K562 (cell line): ENCODE measurements around the gene C3. TPM values are rescaled to one million over a fixed set of nuclear protein-coding genes. Genes with fewer than 3 reads are reported as not detected.

Source experiments
- ATF1 ChIP-seq, 2 experiments: fragments of 450-650 bp in 1 of 2; IDR thresholded peaks; 2 replicates each; pipeline ENCODE4 v1.6.1; 2016; ENCODE audit warnings: missing compliant biosample characterization in 1 of 2, missing genetic modification characterization in 1 of 2
- BRCA1 ChIP-seq, 2 experiments: fragments of 450-650 bp in 1 of 2; sonication (generic) in 1 of 2; formaldehyde crosslinking in 1 of 2; IDR thresholded peaks; 2 replicates each; pipeline versions ENCODE4 v1.5.0 to v1.6.1; 2017 to 2020; ENCODE audit warnings: mild to moderate bottlenecking in 1 of 2, missing genetic modification reagents in 1 of 2
- CBX8 ChIP-seq: fragments of 200-600 bp; sonication (generic); IDR thresholded peaks from 2 replicates; pipeline ENCODE4 v1.6.1; 2012; ENCODE audit warnings: borderline replicate concordance, mixed run types, low read depth, mild to moderate bottlenecking, moderate library complexity, mixed read lengths, low read length, control low read depth, inconsistent platforms; ENCODE audit not compliant: poor library complexity, severe bottlenecking; ENCODE audit errors: extremely low read depth
- CCAR2 ChIP-seq: fragments of 200-400 bp; formaldehyde crosslinking; IDR thresholded peaks from 2 replicates; pipeline ENCODE4 v1.6.1; 2017; ENCODE audit warnings: mild to moderate bottlenecking, low read depth, low read length
- EGR1 ChIP-seq: fragments of 450-650 bp; conservative IDR thresholded peaks from 2 replicates; pipeline ENCODE4 v1.6.1; 2017; ENCODE audit warnings: mild to moderate bottlenecking
- FUS ChIP-seq: fragments of 200-400 bp; formaldehyde crosslinking; optimal IDR thresholded peaks from 2 replicates; pipeline ENCODE3; 2017; ENCODE audit warnings: low read depth, low read length
- HDAC2 ChIP-seq: fragments of 450-650 bp; IDR thresholded peaks from 2 replicates; pipeline ENCODE4 v1.6.1; 2016; ENCODE audit warnings: mild to moderate bottlenecking
- IFI16 ChIP-seq: fragments of 250-450 bp; sonication (Bioruptor Pico); IDR thresholded peaks from 2 replicates; pipeline ENCODE4 v2.1.2; 2022; ENCODE audit warnings: mild to moderate bottlenecking, inconsistent platforms
- MAFG ChIP-seq: fragments of 450-650 bp; conservative IDR thresholded peaks from 2 replicates; pipeline ENCODE4 v1.6.1; 2016; ENCODE audit warnings: missing genetic modification characterization, missing compliant biosample characterization
- MED1 ChIP-seq: sonication (generic); formaldehyde crosslinking; IDR thresholded peaks from 2 replicates; pipeline ENCODE4 v1.8.1; 2023; ENCODE audit warnings: missing genetic modification reagents, borderline replicate concordance
- MEIS2 ChIP-seq: fragments of 450-650 bp; IDR thresholded peaks from 2 replicates; pipeline ENCODE4 v1.6.1; 2014; ENCODE audit warnings: mild to moderate bottlenecking; ENCODE audit not compliant: partially characterized antibody
- NR2F6 ChIP-seq: fragments of 450-650 bp; formaldehyde crosslinking; IDR thresholded peaks from 2 replicates; pipeline ENCODE4 v1.4.0; 2020; ENCODE audit warnings: mild to moderate bottlenecking
- PML ChIP-seq: IDR thresholded peaks from 2 replicates; pipeline ENCODE4 v1.6.1; 2012; ENCODE audit warnings: low read length, inconsistent platforms
- POLR2G ChIP-seq: fragments of 200-400 bp; formaldehyde crosslinking; IDR thresholded peaks from 2 replicates; pipeline ENCODE4 v1.6.1; 2017; ENCODE audit warnings: low read depth, mild to moderate bottlenecking, antibody characterized with exemption, low read length, moderate library complexity
- POLR2H ChIP-seq: IDR thresholded peaks from 2 replicates; pipeline ENCODE4 v1.6.1; 2016; ENCODE audit warnings: missing genetic modification characterization, low read depth, mild to moderate bottlenecking, control low read depth, missing compliant biosample characterization, moderate library complexity
- RHOXF2B ChIP-seq: fragments of 250-450 bp; sonication (Bioruptor Pico); conservative IDR thresholded peaks from 2 replicates; pipeline ENCODE4 v1.5.1; 2021
- SMC3 ChIP-seq: conservative IDR thresholded peaks from 2 replicates; pipeline ENCODE4 v1.6.1; 2011; ENCODE audit warnings: low read depth, low read length, improper control_type of control experiment; ENCODE audit not compliant: insufficient read depth
- SNIP1 ChIP-seq: fragments of 450-650 bp; IDR thresholded peaks from 2 replicates; pipeline ENCODE4 v1.7.1; 2017; ENCODE audit warnings: low read depth, mild to moderate bottlenecking
- ZBTB17 ChIP-seq: fragments of 450-650 bp; formaldehyde crosslinking; IDR thresholded peaks from 2 replicates; pipeline ENCODE4 v1.4.0; 2020; ENCODE audit warnings: mild to moderate bottlenecking
- ZNF511 ChIP-seq: sonication (generic); formaldehyde crosslinking; IDR thresholded peaks from 2 replicates; pipeline ENCODE4 v1.8.0; 2022; ENCODE audit warnings: mild to moderate bottlenecking, missing genetic modification reagents
- ZNF764 ChIP-seq: fragments of 250-450 bp; sonication (Bioruptor Pico); IDR thresholded peaks from 2 replicates; pipeline ENCODE4 v1.4.0; 2020; ENCODE audit warnings: low read depth, mild to moderate bottlenecking, moderate library complexity
- polyA plus RNA-seq, 8 experiments: library from polyadenylated mRNA; depleted of rRNA in 4 of 8; stranded (reverse) in 5 of 8; unstranded in 3 of 8; fragments of >200 nt; fragmentation: Nextera tagmentation in 2 of 8; fragmentation: Illumina TruSeq in 1 of 8; extraction: Ambion mirVana in 2 of 8; extraction: Trizol in 1 of 8; gene quantifications; 2 replicates each; pipeline versions ENCODE4 v1.2.1 to v1.2.3, GENCODE V29; 2011 to 2014; ENCODE audit warnings: inconsistent platforms in 1 of 8, missing spikeins in 1 of 8
- total RNA-seq, 7 experiments: library from RNA; depleted of rRNA in 6 of 7; stranded (reverse); fragments of >200 nt in 6 of 7; fragmentation: Illumina TruSeq in 2 of 7; extraction: Trizol in 2 of 7; gene quantifications; 2 replicates each; pipeline versions ENCODE4 v1.2.1 to v1.2.3, GENCODE V29; 2011 to 2021; ENCODE audit warnings: low replicate concordance in 1 of 7
- TF ChIP-seq, protein P1 (sequence below): fragments of 250-450 bp; sonication (Bioruptor Pico); IDR thresholded peaks from 2 replicates; pipeline ENCODE4 v1.8.0; 2021; ENCODE audit warnings: borderline replicate concordance, mild to moderate bottlenecking, moderate library complexity; ENCODE audit not compliant: poor library complexity, severe bottlenecking
- TF ChIP-seq, protein P2 (sequence below): fragments of 450-650 bp; IDR thresholded peaks from 2 replicates; pipeline ENCODE4 v1.6.1; 2016; ENCODE audit warnings: antibody characterized with exemption
- TF ChIP-seq, protein P3 (sequence below), 2 experiments: IDR thresholded peaks; 2 replicates each; pipeline ENCODE4 v1.6.1; 2012; ENCODE audit warnings: improper control_type of control experiment in 2 of 2, low read depth in 2 of 2, low read length in 2 of 2, borderline replicate concordance in 1 of 2

Gene C3
- total and polyA plus RNA-seq, 9 of the 15 experiments (the other 6 are each of a cell fraction or from before 2014, with no cell fraction given): 0.59 to 10.6 (median 2.2) TPM

DNA sequence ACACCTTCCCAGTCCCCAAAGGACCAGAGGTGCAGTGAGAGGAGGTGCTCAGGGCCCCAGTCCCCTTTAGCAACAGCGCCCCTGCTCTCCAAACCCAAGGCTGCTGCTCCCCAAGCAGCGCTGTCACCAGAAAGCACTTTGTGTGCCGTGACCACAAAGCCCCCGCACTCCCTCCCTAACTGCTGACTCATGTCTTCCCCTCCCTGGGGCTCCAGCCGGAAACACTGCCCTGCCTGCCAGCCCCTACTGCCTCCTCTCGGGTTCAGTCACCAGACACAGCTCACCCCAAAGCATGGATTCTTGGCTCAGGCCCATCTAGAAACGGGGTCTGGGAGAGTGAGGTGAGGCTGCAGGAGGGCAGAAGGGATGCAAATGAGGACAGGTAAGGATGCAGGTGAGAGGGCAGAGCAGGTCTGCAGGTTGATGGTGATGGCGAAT is 45.6 kb downstream of the C3 start (continued):
- no peak for TF ChIP-seq NR2F6 (CRISPR knock-in tag)
- TF ChIP-seq MED1 (CRISPR knock-in tag): no peak
- TF ChIP-seq, protein P1, sequence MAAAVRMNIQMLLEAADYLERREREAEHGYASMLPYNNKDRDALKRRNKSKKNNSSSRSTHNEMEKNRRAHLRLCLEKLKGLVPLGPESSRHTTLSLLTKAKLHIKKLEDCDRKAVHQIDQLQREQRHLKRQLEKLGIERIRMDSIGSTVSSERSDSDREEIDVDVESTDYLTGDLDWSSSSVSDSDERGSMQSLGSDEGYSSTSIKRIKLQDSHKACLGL (CRISPR knock-in tag): no peak
- no peak for TF ChIP-seq POLR2H (tag)
- 0 out of 2 replicates have a peak, but pooled peaks have one; percentile 13 for TF ChIP-seq ZBTB17 (CRISPR knock-in tag)
- TF ChIP-seq ZNF764 (CRISPR knock-in tag): no peak
- TF ChIP-seq ATF1 (CRISPR knock-in tag; IDR thresholded peaks at IDR 0.05): no peak
- TF ChIP-seq ATF1 (tag; IDR thresholded peaks at IDR 0.05): 0 out of 2 replicates have a peak, but pooled peaks have one; percentile 31
- TF ChIP-seq PML: no peak
- TF ChIP-seq MEIS2: peak; percentile 20
- TF ChIP-seq MAFG (tag): peak; percentile 98
- no peak for TF ChIP-seq BRCA1 (IDR thresholded peaks at IDR 0.05)
- no peak for TF ChIP-seq BRCA1 (CRISPR knock-in tag; IDR thresholded peaks at IDR 0.05)
- TF ChIP-seq CCAR2: no peak
- TF ChIP-seq SMC3: no peak
- no peak for TF ChIP-seq ZNF511 (CRISPR knock-in tag)
- TF ChIP-seq RHOXF2B (CRISPR knock-in tag): 0 out of 2 replicates have a peak, but pooled peaks have one; percentile 19
- no peak for TF ChIP-seq CBX8
- TF ChIP-seq POLR2G: no peak
- no peak for TF ChIP-seq SNIP1
- peak; percentile 86 for TF ChIP-seq EGR1
- peak; percentile 45; the same call in 1 of the 2 replicates for TF ChIP-seq HDAC2
- TF ChIP-seq, protein P2, sequence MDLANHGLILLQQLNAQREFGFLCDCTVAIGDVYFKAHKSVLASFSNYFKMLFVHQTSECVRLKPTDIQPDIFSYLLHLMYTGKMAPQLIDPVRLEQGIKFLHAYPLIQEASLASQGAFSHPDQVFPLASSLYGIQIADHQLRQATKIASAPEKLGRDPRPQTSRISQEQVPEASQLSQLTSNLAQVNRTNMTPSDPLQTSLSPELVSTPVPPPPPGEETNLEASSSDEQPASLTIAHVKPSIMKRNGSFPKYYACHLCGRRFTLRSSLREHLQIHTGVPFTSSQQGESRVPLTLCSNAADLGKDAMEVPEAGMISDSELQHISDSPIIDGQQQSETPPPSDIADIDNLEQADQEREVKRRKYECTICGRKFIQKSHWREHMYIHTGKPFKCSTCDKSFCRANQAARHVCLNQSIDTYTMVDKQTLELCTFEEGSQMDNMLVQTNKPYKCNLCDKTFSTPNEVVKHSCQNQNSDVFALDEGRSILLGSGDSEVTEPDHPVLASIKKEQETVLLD: 0 out of 2 replicates have a peak, but pooled peaks have one; percentile 66
- no peak for TF ChIP-seq IFI16 (CRISPR knock-in tag)
- TF ChIP-seq, protein P3, sequence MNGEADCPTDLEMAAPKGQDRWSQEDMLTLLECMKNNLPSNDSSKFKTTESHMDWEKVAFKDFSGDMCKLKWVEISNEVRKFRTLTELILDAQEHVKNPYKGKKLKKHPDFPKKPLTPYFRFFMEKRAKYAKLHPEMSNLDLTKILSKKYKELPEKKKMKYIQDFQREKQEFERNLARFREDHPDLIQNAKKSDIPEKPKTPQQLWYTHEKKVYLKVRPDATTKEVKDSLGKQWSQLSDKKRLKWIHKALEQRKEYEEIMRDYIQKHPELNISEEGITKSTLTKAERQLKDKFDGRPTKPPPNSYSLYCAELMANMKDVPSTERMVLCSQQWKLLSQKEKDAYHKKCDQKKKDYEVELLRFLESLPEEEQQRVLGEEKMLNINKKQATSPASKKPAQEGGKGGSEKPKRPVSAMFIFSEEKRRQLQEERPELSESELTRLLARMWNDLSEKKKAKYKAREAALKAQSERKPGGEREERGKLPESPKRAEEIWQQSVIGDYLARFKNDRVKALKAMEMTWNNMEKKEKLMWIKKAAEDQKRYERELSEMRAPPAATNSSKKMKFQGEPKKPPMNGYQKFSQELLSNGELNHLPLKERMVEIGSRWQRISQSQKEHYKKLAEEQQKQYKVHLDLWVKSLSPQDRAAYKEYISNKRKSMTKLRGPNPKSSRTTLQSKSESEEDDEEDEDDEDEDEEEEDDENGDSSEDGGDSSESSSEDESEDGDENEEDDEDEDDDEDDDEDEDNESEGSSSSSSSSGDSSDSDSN (IDR thresholded peaks at IDR 0.05; ENCODE audit: borderline replicate concordance in 1 of 2, low read depth in 2 of 2, low read length in 2 of 2): 0 out of 4 replicates have a peak, but pooled peaks of 1 of the 2 experiments have one; percentile 30
- no peak for TF ChIP-seq FUS
